ENCODE measurements around the gene TBC1D17. TPM values are rescaled to one million over a fixed set of nuclear protein-coding genes. Genes with fewer than 3 reads are reported as not detected.

Gene TBC1D17
- total RNA-seq, 4 donors from 2014 or later: 9.1 to 44.1 (median 12.5) TPM

DNA sequence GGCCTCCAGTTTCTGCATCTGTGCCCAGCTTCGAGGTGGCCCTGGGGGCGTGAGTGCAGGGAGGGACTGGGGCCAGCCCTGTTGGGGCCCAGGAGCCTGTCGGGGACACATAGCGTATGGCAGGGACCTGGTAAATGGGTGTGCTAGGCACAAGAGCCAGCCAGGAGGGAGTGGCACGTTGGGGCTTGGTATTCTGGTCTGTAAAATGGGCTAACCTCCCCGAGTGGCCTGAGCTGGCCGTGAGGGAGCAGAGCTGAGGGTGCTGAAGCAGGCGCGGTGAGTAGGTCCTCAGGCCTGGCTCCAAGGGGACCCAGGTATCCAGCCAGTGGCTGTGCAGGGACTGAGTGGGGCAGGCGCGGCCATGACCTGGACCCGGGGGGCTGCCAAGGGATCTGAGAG, 22.2 kb upstream of the TBC1D17 start:
- Histone ChIP-seq H3K4me3 (no peak overlapping the region), H3K9me3 (no peaks in the 10 kb centered on the region), H3K27me3 (no peaks in the 10 kb centered on the region), H3K27ac (no peak overlapping the region), H3K36me3 (no peaks in the 10 kb centered on the region), H3K4me1 (peaks cover 0 to 11% of the 10 kb centered on the region in 2 donors)
- TF ChIP-seq POLR2A (IDR thresholded peaks at IDR 0.05): no peak
- TF ChIP-seq CTCF (IDR thresholded peaks at IDR 0.05): no peak
- DNase-seq: no peak
- intact Hi-C loops (cut with DNase I; ENCODE audit: low total_unique reads): no loop called here

GRCh38 chr19:49855676-49856573, 21.6 kb upstream of the TBC1D17 start:
- intact Hi-C loops (cut with DNase I; ENCODE audit: low total_unique reads): no loop called here
- H3K36me3 ChIP-seq: no peaks in the 10 kb centered on the region
- no peaks in the 10 kb centered on the region for H3K9me3 ChIP-seq
- peaks cover 0 to 11% of the 10 kb centered on the region in 2 donors for H3K4me1 ChIP-seq
- no peak for TF ChIP-seq CTCF (IDR thresholded peaks at IDR 0.05)
- no peak for TF ChIP-seq POLR2A (IDR thresholded peaks at IDR 0.05)
- peak in 1 of 2 donors; percentile 17 for DNase-seq
- no peaks in the 10 kb centered on the region for H3K27me3 ChIP-seq
- H3K4me3 ChIP-seq: no peak overlapping the region
- H3K27ac ChIP-seq: no peak overlapping the region

GRCh38 chr19:49856574-49857021, 20.9 kb upstream of the TBC1D17 start:
- intact Hi-C loops (cut with DNase I; ENCODE audit: low total_unique reads): no loop called here
- TF ChIP-seq POLR2A (IDR thresholded peaks at IDR 0.05) (no peak), CTCF (IDR thresholded peaks at IDR 0.05) (no peak)
- no peaks in the 10 kb centered on the region for H3K27me3 ChIP-seq
- no peak overlapping the region for H3K27ac ChIP-seq
- H3K4me3 ChIP-seq: no peak overlapping the region
- no peaks in the 10 kb centered on the region for H3K9me3 ChIP-seq
- H3K36me3 ChIP-seq: no peaks in the 10 kb centered on the region
- no peak for DNase-seq
- H3K4me1 ChIP-seq: peaks cover 0 to 11% of the 10 kb centered on the region in 2 donors

- no peak overlapping the region for H3K27ac ChIP-seq
- no peaks in the 10 kb centered on the region for H3K36me3 ChIP-seq
- no peaks in the 10 kb centered on the region for H3K27me3 ChIP-seq
- intact Hi-C loops (cut with DNase I; ENCODE audit: low total_unique reads): no loop called here
- TF ChIP-seq POLR2A (IDR thresholded peaks at IDR 0.05) (no peak), CTCF (IDR thresholded peaks at IDR 0.05) (no peak)
- peaks cover 0 to 5% of the 10 kb centered on the region in 2 donors for H3K4me1 ChIP-seq
- peak in 1 of 2 donors; percentile 18 for DNase-seq
- no peak overlapping the region for H3K4me3 ChIP-seq
- no peaks in the 10 kb centered on the region for H3K9me3 ChIP-seq
Observed at GRCh38 chr19:49857061-49857837, 20.3 kb upstream of the TBC1D17 start.

DNA sequence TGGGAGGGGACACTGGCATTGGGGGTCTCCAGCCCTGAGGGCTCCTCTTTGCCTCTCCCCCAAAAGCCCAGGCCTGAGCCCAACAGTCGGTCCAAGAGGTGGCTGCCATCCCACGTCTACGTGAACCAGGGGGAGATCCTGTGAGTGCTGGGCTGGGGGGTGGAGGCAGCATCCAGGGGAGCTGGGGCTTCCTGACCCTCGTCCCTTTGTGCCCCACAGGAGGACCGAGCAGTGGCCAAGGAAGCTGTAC, 19.7 kb upstream of the TBC1D17 start:
- Histone ChIP-seq H3K4me3 (no peak overlapping the region), H3K36me3 (no peaks in the 10 kb centered on the region), H3K4me1 (peaks cover 0 to under 1% of the 10 kb centered on the region in 2 donors), H3K27me3 (no peaks in the 10 kb centered on the region), H3K27ac (no peak overlapping the region), H3K9me3 (no peaks in the 10 kb centered on the region)
- TF ChIP-seq POLR2A (IDR thresholded peaks at IDR 0.05) (no peak), CTCF (IDR thresholded peaks at IDR 0.05) (no peak)
- intact Hi-C loops (cut with DNase I; ENCODE audit: low total_unique reads): no loop called here
- no peak for DNase-seq
